ENCODE data around the gene RGL1.

The RGL1 gene

GRCh38 chr1:183824291-183824690 is 19.4 kb downstream of the RGL1 start:
- no peak for DNase-seq

- no peak for DNase-seq
Observed at GRCh38 chr1:183827801-183828200, 22.9 kb downstream of the RGL1 start.

- DNase-seq = no peak
Observed at GRCh38 chr1:183830389-183830788, 25.5 kb downstream of the RGL1 start.

- DNase-seq = no peak
Observed at GRCh38 chr1:183831311-183831710, 26.4 kb downstream of the RGL1 start.

DNA sequence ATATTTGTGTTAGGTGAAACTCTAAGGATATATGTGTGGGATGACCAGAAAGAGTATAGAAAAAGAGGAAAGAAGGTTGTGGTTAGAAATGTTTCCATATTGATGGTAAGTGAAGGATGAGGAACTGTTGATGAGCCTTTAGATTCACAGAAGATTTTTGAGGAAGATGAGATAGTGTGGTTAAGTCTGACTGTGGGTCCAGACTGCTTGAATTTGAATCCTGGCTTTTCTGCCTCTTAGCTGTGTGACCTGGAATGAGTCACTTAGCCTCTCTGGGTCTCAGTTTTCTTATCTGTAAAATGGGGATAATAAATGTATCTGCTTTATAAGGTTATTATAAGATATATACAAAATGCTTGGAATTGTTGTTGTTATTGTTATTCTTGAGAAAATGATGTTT is 27.5 kb downstream of the RGL1 start:
- no peak for DNase-seq

DNA sequence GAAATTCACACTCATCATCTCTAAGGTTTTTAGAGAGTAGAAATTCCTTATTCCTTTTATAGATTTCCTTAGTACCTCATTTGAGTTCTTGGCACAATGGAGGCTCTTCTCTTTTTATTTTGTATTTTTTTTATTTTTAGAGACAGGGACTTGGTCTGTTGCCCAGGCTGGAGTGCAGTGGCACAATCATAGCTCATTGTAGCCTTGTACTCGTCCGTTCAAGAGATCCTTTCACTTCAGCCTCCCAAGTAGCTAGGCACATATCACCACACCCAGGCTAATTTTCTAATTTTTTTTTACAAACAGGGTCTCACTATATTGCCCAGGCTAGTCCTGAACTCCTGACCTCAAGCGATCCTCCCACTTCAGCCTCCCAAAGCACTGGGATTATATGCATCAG is 29.6 kb downstream of the RGL1 start:
- no peak for DNase-seq

GRCh38 chr1:183836598-183836997 is 31.7 kb downstream of the RGL1 start:
- no peak for DNase-seq

DNA sequence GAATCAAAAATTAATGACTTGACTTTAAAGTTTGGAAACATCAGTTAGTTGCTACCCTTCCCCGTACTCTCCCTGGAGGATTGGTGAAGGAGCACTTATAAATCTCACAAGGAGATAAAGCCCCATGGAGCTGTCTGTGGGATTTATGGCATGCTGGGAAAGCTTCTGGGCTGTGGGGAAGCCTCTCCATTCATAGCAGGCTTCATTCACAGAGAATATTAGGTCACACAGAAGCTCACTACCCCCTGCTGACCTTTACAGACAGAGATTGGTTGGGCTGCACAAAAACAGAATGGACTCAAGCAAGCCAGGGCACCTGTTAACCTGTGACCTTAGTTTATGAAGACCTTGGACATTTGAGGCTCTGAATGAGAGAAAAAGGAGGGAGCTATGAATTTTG is 32.1 kb downstream of the RGL1 start:
- no peak for DNase-seq

DNA sequence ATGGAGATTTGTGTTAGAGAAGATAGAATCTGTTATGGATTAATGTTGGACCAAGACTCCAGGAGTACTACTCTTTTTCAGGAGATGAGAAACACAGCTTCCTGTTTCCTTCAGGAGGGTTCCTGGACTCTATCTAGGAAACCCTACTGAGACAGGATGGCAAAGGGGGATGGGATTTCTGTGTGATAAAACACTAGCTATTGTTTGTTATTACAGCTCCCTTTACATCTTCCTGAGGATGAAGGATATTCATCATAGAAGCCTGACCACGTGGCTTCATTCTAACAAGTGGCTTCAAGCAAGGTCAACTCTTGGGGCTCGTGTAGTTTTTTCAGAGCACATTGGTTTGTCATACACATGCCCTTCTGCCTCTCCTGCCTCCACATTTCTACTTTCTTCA is 33.3 kb downstream of the RGL1 start:
- DNase-seq = no peak

DNA sequence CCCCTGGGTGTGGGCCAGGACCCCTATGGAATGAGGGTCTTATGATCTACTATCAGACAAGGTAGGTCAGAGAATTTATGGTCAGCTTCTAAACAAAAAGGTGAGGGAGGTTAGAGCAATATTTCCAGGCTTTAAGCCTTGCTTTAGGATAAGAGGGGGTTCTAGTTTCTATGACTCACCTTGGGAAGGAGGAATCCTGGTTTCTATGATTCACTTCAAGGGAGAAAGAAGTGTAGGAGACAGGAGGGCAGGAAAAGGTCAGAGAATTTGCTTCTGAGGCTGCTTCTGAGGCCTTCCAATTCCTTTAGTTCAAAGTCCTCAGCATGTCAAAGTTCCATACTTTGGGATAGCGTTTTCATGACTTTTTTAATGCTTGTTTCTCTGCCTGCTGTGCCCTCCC is 35.2 kb downstream of the RGL1 start:
- no peak for DNase-seq

DNA sequence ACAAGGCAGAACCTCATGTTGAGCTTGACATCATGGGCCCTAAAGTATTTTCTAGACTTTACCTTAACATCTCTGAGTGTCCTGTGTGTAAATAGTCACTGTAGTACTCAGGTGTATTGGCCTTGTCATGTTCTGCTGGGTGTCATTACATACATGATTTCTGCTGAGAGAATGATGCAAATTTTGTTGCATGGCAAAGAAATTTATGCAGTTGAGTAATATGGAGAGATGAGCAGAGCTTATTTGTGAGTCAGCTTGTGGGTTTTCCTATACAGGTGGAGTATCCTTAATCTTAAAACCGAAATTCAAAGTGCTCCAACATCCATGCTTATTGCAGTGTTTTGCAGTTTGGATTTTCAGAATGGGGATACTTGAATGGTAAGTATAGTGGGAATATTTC is 36.6 kb downstream of the RGL1 start:
- no peak for DNase-seq

DNA sequence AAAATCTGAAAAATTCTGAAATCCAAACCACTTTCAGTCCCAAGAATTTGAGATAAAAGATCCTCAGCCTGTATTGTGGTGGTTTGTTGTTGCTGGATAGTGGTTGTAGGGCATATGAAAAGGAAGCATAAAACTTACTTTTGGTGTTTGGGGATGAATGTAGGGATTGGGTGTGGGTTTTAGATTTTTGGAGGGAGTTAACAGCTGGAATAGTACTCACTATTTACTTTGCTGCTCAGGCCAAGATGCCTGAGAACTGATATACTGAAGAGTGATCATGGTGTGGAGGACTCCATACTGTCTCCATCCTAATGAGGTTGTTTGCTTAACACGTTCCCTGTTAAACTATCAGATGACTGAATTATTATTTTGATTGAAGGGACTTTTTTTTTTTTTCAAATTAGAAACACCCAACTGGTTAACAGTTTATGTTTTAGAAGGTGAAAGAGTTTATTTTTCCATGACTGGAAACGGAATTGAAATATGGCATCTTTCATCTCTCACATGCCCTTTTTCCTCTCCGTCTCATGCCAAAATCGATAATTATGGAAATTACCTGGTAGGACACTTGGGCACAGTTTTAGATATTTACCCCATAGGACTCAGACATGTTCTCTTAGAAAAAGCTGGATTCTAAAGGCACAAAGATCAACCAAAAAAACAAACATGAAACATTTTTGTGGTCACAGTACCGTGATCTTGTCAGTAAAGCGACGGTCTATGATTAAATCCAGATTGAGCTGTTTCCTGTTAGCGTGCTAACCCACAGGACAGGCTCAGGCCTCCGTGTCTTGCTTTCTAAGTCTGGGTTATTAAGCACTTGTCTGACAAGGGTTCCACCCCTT is 37.3 kb downstream of the RGL1 start:
- DNase-seq = peak; percentile 19

- no peak for DNase-seq
Observed at GRCh38 chr1:183842795-183843144, 37.9 kb downstream of the RGL1 start.

- DNase-seq = no peak
Observed at GRCh38 chr1:183844806-183845205, 39.9 kb downstream of the RGL1 start.

DNA sequence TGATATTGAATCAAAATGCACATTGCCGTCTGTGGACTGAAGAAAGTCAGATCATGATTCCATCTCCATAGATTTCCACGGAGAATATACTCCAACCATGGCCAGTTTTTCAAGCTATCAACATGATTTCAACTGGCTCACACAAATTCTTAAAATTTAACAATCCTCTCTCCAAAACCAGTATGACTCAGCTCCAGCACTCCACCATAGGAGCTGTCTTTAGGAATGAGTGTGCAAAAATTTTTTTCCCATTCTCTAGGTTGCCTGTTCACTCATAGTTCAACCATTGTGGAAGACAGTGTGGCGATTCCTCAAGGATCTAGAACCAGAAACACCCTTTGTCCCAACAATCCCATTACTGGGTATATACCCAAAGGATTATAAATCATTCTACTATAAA is 40.8 kb downstream of the RGL1 start:
- DNase-seq = no peak

DNA sequence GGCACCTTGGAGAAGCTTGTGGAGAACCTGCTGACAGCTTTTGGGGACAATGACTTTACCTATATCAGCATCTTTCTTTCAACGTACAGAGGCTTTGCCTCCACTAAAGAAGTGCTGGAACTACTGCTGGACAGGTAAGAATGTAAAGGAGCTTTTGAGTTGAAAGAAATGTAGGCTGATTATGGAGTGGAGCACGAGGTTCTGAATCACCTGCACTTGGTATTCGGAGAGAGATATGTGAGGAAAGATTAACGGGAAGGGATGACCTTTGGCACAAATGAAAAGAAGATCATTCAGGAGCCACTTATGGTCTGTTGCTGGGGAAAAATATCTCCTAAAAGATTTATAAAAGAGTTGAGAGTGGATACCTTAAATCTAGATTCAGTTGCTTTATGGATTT is 42.7 kb downstream of the RGL1 start:
- no peak for DNase-seq

GRCh38 chr1:183850852-183851251 is 45.9 kb downstream of the RGL1 start:
- DNase-seq = no peak

DNA sequence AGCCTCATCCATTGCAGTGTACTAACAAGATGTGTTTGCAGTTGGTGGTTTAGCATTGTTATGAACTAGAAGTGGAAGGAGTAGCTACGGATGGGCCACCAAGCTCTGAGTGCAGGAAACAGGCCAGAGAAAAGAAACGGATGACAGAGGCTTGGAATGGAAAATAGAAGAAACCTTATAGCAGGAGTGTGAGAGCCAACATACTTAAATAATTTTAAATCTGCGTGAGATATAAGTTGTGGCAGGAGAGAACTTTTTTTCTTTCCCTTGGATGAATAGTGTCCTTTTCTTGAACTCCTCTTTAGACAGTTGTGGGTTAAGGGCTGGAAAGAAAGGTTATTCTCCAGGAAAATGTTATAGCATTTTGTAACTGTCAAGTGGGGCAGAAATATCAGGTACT is 54.2 kb downstream of the RGL1 start:
- DNase-seq = no peak

DNA sequence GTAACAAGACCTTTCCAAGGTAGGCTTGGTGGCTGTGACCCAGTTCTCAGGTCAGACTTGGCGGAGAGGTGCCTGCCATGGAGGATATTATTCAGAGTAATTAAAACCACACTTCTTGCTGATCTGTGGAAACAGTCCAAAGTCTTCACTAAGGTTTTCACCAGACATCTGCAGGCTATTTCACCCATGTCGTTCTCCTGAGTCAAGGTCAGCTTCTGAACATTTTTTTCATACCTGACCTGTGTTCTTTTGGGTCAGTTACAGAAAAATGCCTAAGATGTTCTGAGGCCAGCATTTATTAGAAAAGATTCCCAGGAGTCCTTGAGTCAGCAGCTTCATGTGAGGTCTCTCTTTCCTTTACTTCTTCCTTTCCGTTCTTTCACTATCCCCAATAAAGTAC is 54.9 kb downstream of the RGL1 start:
- no peak for DNase-seq

DNA sequence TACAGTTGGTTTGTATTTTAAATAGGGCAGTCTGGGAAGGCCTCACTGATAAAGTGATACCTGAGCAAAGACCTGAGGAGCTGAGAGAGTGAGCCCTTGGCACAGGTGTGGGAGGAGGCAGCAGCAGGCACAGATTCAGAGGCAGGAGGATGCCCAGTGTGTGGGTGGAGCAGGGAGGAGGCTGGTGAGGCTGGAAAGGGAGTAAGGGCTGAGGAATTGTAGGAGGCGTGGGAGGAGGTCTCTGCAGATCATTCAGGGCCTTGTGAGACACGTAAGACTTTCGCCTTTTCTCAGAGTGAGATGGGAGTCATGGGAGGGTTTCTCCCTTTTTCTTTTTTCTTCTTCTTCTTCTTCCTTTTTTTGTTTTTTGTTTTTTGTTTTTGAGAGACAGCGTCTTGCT is 58.0 kb downstream of the RGL1 start:
- DNase-seq = no peak

- no peak for DNase-seq
Observed at GRCh38 chr1:183863852-183864251, 58.9 kb downstream of the RGL1 start.

- DNase-seq = no peak
Observed at GRCh38 chr1:183864611-183865010, 59.7 kb downstream of the RGL1 start.

GRCh38 chr1:183869230-183869629 is 64.3 kb downstream of the RGL1 start:
- no peak for DNase-seq

DNA sequence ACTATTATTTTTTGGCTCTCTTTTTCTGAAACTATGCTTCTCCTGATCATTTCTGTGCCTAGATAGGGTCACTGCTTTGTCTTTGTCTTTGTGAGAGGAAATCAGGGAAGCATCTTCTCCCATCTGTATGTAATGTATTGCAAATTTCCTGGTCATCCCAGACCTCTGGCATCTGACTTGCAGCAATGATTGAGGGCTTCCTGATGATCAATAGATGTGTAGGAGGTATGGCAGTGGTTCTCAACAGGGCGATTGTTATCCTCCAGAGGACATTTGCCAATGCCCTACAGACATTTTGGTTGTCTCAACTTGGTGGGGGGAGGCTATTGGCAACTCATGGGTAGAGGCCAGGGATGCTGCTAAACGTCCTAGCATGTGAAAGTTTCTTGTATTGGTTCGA is 64.7 kb downstream of the RGL1 start:
- DNase-seq = no peak

DNA sequence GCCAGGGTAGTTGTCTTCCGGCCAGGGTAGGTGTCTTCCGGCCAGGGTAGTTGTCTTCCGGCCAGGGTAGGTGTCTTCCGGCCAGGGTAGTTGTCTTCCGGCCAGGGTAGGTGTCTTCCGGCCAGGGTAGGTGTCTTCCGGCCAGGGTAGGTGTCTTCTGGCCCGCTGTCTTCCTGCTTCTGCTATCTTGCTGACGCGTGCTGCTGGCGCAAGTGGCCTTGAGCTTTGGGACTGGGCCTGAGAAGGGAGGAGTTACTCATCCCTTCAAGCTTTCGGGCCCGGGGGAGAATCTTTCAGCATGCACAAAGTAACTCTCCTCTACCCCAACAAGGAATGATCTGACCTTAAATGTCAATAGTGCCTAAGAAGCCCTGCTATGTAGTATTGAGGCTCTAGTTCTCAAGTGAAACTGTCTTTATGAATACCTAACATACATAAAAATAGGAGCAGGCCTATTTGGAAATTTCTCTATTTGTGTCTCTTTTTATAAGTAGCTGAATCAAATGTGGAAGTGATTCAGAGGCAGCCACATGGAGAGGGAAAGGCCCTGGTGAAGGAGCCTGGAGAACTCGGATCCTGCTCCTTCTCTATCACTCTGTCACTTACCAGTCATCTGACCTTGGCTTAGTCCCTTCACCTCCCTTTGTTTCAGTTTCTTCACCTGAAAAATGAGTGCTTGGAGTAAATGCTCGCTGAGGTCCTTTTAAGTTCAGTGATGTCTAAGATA is 65.6 kb downstream of the RGL1 start:
- DNase-seq = no peak
